Activated T-cell treated with anti-CD3 and anti-CD28 coated beads, Interleukin-2, amount 50 U/mL, for 72 hours (primary cell): Measurements from ENCODE around the gene RNF186. TPM values are rescaled to one million over a fixed set of nuclear protein-coding genes. Genes with fewer than 3 reads are reported as not detected.
"Not testable (repeated sequence)": the region's sequence is repeated elsewhere in the genome, so short reads cannot be mapped to it uniquely, and the experiment has no call there.

Experiments
- ATAC-seq, 2 donors: fragments of 150-1000 bp; cut with Tn5 transposase; replicated peaks in 1 of 2; 2 replicates each; pipeline ENCODE4 v1.10.0; 2021; ENCODE audit warnings: moderate library complexity in 2 of 2, mild to moderate bottlenecking in 1 of 2
- DNase-seq, 2 donors: peaks; one replicate each; pipeline ENCODE4 v3.0.0; 2021 to 2022; ENCODE audit warnings: mixed read lengths in 1 of 2
- H3K27ac Mint-ChIP-seq: one replicate; pipeline ENCODE4 v1.8.0; 2022; ENCODE audit warnings: mild to moderate bottlenecking, moderate library complexity, mixed read lengths
- H3K27me3 Mint-ChIP-seq: one replicate; pipeline ENCODE4 v1.8.0; 2022; ENCODE audit warnings: low read depth, mixed read lengths
- H3K36me3 Mint-ChIP-seq, 2 donors: one replicate each; pipeline ENCODE4 v1.8.0; 2022; ENCODE audit warnings: mixed read lengths in 2 of 2, mild to moderate bottlenecking in 1 of 2; ENCODE audit not compliant: insufficient read depth in 2 of 2
- H3K4me1 Mint-ChIP-seq: one replicate; pipeline ENCODE4 v1.8.0; 2022; ENCODE audit warnings: low read depth, mixed read lengths
- H3K4me3 Mint-ChIP-seq, 2 donors: one replicate each; pipeline ENCODE4 v1.8.0; 2022; ENCODE audit warnings: mild to moderate bottlenecking in 2 of 2, mixed read lengths in 2 of 2, moderate library complexity in 2 of 2
- H3K9me3 Mint-ChIP-seq, 2 donors: one replicate each; pipeline ENCODE4 v1.8.0; 2022; ENCODE audit warnings: mixed read lengths in 2 of 2
- total RNA-seq, 2 donors: library from RNA; stranded (reverse); gene quantifications; one replicate each; pipeline ENCODE4 v1.2.3, GENCODE V29; 2022

Gene RNF186
- total RNA-seq, 2 donors from 2014 or later, result not detected

GRCh38 chr1:19799230-19800075 is 15.6 kb downstream of the RNF186 start, which contains the start of gene TMCO4:
TSS of gene TMCO4 (minus strand) at chr1:19799916. CDS start at chr1:19780758, 19,158 bp downstream.
- H3K36me3 Mint-ChIP-seq, result peaks cover 0 to 5% of the 10 kb centered on the region in 2 donors
- ATAC-seq, result peak; percentile 89 to 91
- DNase-seq, result peak; percentile 69 to 76
- no peaks in the 10 kb centered on the region for H3K27me3 Mint-ChIP-seq
- H3K4me1 Mint-ChIP-seq, result peaks cover 25% of the 10 kb centered on the region
- H3K27ac Mint-ChIP-seq, result peak within 1 kb of the TSS; percentile 95
- H3K4me3 Mint-ChIP-seq, result peak within 1 kb of the TSS; percentile 90 to 92
- H3K9me3 Mint-ChIP-seq, result no peaks in the 10 kb centered on the region

GRCh38 chr1:19798486-19799229 is 16.4 kb downstream of the RNF186 start:
- Mint-ChIP-seq H3K27ac (peak overlapping the region; percentile 95), H3K4me1 (peaks cover 25% of the 10 kb centered on the region), H3K36me3 (peaks cover 0 to 5% of the 10 kb centered on the region in 2 donors), H3K27me3 (no peaks in the 10 kb centered on the region), H3K4me3 (peak overlapping the region; percentile 85 to 90), H3K9me3 (no peaks in the 10 kb centered on the region)
- DNase-seq (no peak), ATAC-seq (no peak)

GRCh38 chr1:19797827-19798226 is 17.3 kb downstream of the RNF186 start:
- DNase-seq (no peak), ATAC-seq (no peak)
- Mint-ChIP-seq H3K27ac (no peak overlapping the region), H3K9me3 (no peaks in the 10 kb centered on the region), H3K27me3 (no peaks in the 10 kb centered on the region), H3K36me3 (peaks cover 0 to 7% of the 10 kb centered on the region in 2 donors), H3K4me3 (peak overlapping the region in 1 of 2 donors; percentile 22), H3K4me1 (peaks cover 29% of the 10 kb centered on the region)

GRCh38 chr1:19794583-19794982 is 20.5 kb downstream of the RNF186 start:
- ATAC-seq, result no peak
- DNase-seq, result no peak
- Mint-ChIP-seq H3K27me3 (no peaks in the 10 kb centered on the region), H3K27ac (no peak overlapping the region), H3K4me3 (no peak overlapping the region), H3K36me3 (peaks cover 3 to 12% of the 10 kb centered on the region in 2 donors), H3K4me1 (peaks cover 26% of the 10 kb centered on the region), H3K9me3 (peaks cover 0 to 2% of the 10 kb centered on the region in 2 donors)

- peaks cover 3 to 12% of the 10 kb centered on the region in 2 donors for H3K36me3 Mint-ChIP-seq
- no peak overlapping the region for H3K27ac Mint-ChIP-seq
- no peaks in the 10 kb centered on the region for H3K27me3 Mint-ChIP-seq
- peaks cover 18% of the 10 kb centered on the region for H3K4me1 Mint-ChIP-seq
- peaks cover 0 to 2% of the 10 kb centered on the region in 2 donors for H3K9me3 Mint-ChIP-seq
- DNase-seq, result no peak
- peak in 1 of 2 donors; percentile 45 for ATAC-seq
- no peak overlapping the region for H3K4me3 Mint-ChIP-seq
Measured at GRCh38 chr1:19793360-19794046, 21.6 kb downstream of the RNF186 start.

- Mint-ChIP-seq H3K36me3 (peaks cover 3 to 12% of the 10 kb centered on the region in 2 donors), H3K27me3 (no peaks in the 10 kb centered on the region), H3K4me1 (peaks cover 17% of the 10 kb centered on the region), H3K4me3 (no peak overlapping the region), H3K9me3 (peaks cover 0 to 2% of the 10 kb centered on the region in 2 donors), H3K27ac (no peak overlapping the region)
- DNase-seq, result no peak
- no peak for ATAC-seq
Measured at GRCh38 chr1:19792237-19793002, 22.7 kb downstream of the RNF186 start.

- peaks cover 17% of the 10 kb centered on the region for H3K4me1 Mint-ChIP-seq
- DNase-seq, H3K27me3 Mint-ChIP-seq, H3K4me3 Mint-ChIP-seq, H3K9me3 Mint-ChIP-seq, ATAC-seq, H3K27ac Mint-ChIP-seq, H3K36me3 Mint-ChIP-seq: not testable (repeated sequence)
Measured at GRCh38 chr1:19790061-19790975, 24.8 kb downstream of the RNF186 start.

GRCh38 chr1:19786988-19787423 is 28.1 kb downstream of the RNF186 start:
- no peak overlapping the region for H3K4me3 Mint-ChIP-seq
- H3K27me3 Mint-ChIP-seq, result no peaks in the 10 kb centered on the region
- no peak for DNase-seq
- ATAC-seq, result no peak
- peaks cover 3 to 4% of the 10 kb centered on the region in 2 donors for H3K36me3 Mint-ChIP-seq
- H3K27ac Mint-ChIP-seq, result no peak overlapping the region
- H3K4me1 Mint-ChIP-seq, result peaks cover 12% of the 10 kb centered on the region
- peaks cover 0 to 2% of the 10 kb centered on the region in 2 donors for H3K9me3 Mint-ChIP-seq

- DNase-seq (no peak), ATAC-seq (no peak)
- H3K27me3 Mint-ChIP-seq, result no peaks in the 10 kb centered on the region
- H3K4me3 Mint-ChIP-seq, result no peak overlapping the region
- H3K4me1 Mint-ChIP-seq, result peaks cover 9% of the 10 kb centered on the region
- H3K9me3 Mint-ChIP-seq, result no peaks in the 10 kb centered on the region
- peaks cover 0 to 1% of the 10 kb centered on the region in 2 donors for H3K36me3 Mint-ChIP-seq
- H3K27ac Mint-ChIP-seq, result no peak overlapping the region
Measured at GRCh38 chr1:19785660-19786059, 29.4 kb downstream of the RNF186 start.

- Mint-ChIP-seq H3K4me1 (no peaks in the 10 kb centered on the region), H3K9me3 (no peaks in the 10 kb centered on the region), H3K4me3 (no peak overlapping the region), H3K27ac (no peak overlapping the region), H3K36me3 (peaks cover 0 to 8% of the 10 kb centered on the region in 2 donors), H3K27me3 (no peaks in the 10 kb centered on the region)
- no peak for DNase-seq
- no peak for ATAC-seq
Measured at GRCh38 chr1:19780267-19780877, 34.7 kb downstream of the RNF186 start.

- Mint-ChIP-seq H3K27ac (no peak overlapping the region), H3K27me3 (no peaks in the 10 kb centered on the region), H3K4me3 (no peak overlapping the region), H3K9me3 (no peaks in the 10 kb centered on the region), H3K36me3 (peaks cover 0 to 8% of the 10 kb centered on the region in 2 donors), H3K4me1 (no peaks in the 10 kb centered on the region)
- DNase-seq, result no peak
- ATAC-seq, result no peak
Measured at GRCh38 chr1:19776933-19777332, 38.1 kb downstream of the RNF186 start.
